IMR-90 (cell line): ENCODE results near the gene PTK6. TPM values are rescaled to one million over a fixed set of nuclear protein-coding genes. Genes with fewer than 3 reads are reported as not detected.

Source experiments
- ATAC-seq: fragments of 200-7000 bp; cut with Tn5 transposase; 2 replicates; pipeline ENCODE4 v1.9.1; 2020; ENCODE audit warnings: low read depth, mild to moderate bottlenecking, moderate library complexity
- BruUV-seq: library from RNA; stranded (reverse); fragments of 400-500 nt; replicated peaks from 2 replicates; lab custom pipeline; 2021; lab: Mats Ljungman, UMichigan
- CTCF ChIA-PET: fragments of 300-600 bp; formaldehyde crosslinking; extraction: SDS; loops from one replicate; lab custom pipeline; 2021; ENCODE audit warnings: antibody characterized with exemption; lab: Yijun Ruan, JAX
- POLR2A ChIA-PET: fragments of 300-600 bp; sonication (Branson Sonifier 250); formaldehyde crosslinking; loops from one replicate; lab custom pipeline; 2022; ENCODE audit warnings: antibody characterized with exemption; ENCODE audit not compliant: unreplicated experiment; lab: Charles Lee
- DNase-seq: peaks from one replicate; pipeline ENCODE4 v3.0.0; 2013
- H2AFZ ChIP-seq: replicated peaks from 2 replicates; pipeline ENCODE3; 2013; ENCODE audit warnings: low read length, mild to moderate bottlenecking; ENCODE audit not compliant: poor library complexity
- H2AK5ac ChIP-seq: 2 replicates; pipeline ENCODE4 v1.6.1; 2013; ENCODE audit warnings: low read depth, low read length, inconsistent platforms
- H2AK9ac ChIP-seq: replicated peaks from 2 replicates; pipeline ENCODE3; 2013; ENCODE audit warnings: mild to moderate bottlenecking, low read depth, low read length, moderate library complexity; ENCODE audit not compliant: poor library complexity
- H2BK120ac ChIP-seq: 2 replicates; pipeline ENCODE4 v1.6.1; 2013; ENCODE audit warnings: low read depth, low read length, inconsistent platforms
- H2BK15ac ChIP-seq: 3 replicates; pipeline ENCODE4 v1.6.1; 2013; ENCODE audit warnings: low read depth, low read length, inconsistent platforms
- H2BK20ac ChIP-seq: 2 replicates; pipeline ENCODE4 v1.6.1; 2013; ENCODE audit warnings: low read depth, mild to moderate bottlenecking, inconsistent platforms, low read length, moderate library complexity
- H2BK5ac ChIP-seq: 2 replicates; pipeline ENCODE4 v1.6.1; 2013; ENCODE audit warnings: mild to moderate bottlenecking, low read depth, low read length, inconsistent platforms; ENCODE audit not compliant: poor library complexity, severe bottlenecking
- H3K14ac ChIP-seq: replicated peaks from 2 replicates; pipeline ENCODE4 v1.6.1; 2013; ENCODE audit warnings: low read depth, low read length, inconsistent platforms
- H3K18ac ChIP-seq: 2 replicates; pipeline ENCODE4 v1.6.1; 2013; ENCODE audit warnings: low read depth, low read length, control low read depth
- H3K23ac ChIP-seq: 2 replicates; pipeline ENCODE4 v1.6.1; 2013; ENCODE audit warnings: low read depth, low read length, inconsistent platforms
- H3K27ac ChIP-seq: 2 replicates; pipeline ENCODE4 v1.5.1; 2013; ENCODE audit warnings: mild to moderate bottlenecking, control low read depth, low read length; ENCODE audit not compliant: insufficient read depth
- H3K27me3 ChIP-seq: 2 replicates; pipeline ENCODE4 v1.6.1; 2013; ENCODE audit warnings: low read length; ENCODE audit not compliant: control insufficient read depth, insufficient read depth
- H3K36me3 ChIP-seq: 2 replicates; pipeline ENCODE4 v1.6.1; 2013; ENCODE audit warnings: low read length, mixed read lengths; ENCODE audit not compliant: control insufficient read depth, insufficient read depth
- H3K4ac ChIP-seq: 2 replicates; pipeline ENCODE4 v1.6.1; 2013; ENCODE audit warnings: low read depth, low read length, inconsistent platforms
- H3K4me1 ChIP-seq: 2 replicates; pipeline ENCODE4 v1.6.1; 2013; ENCODE audit warnings: low read length, mixed read lengths; ENCODE audit not compliant: control insufficient read depth, insufficient read depth
- H3K4me2 ChIP-seq: 2 replicates; pipeline ENCODE4 v1.6.1; 2013; ENCODE audit warnings: low read depth, mild to moderate bottlenecking, control low read depth, low read length, moderate library complexity
- H3K4me3 ChIP-seq: 2 replicates; pipeline ENCODE4 v1.5.1; 2013; ENCODE audit warnings: low read depth, mild to moderate bottlenecking, control low read depth, low read length, moderate library complexity; ENCODE audit not compliant: insufficient read depth
- H3K56ac ChIP-seq: 2 replicates; pipeline ENCODE4 v1.6.1; 2013; ENCODE audit warnings: low read length, inconsistent platforms; ENCODE audit not compliant: insufficient read depth; ENCODE audit errors: extremely low read depth
- H3K79me1 ChIP-seq, 2 experiments: 2 replicates each; pipeline ENCODE4 v1.6.1; 2013; ENCODE audit warnings: low read length in 2 of 2, inconsistent platforms in 1 of 2, low read depth in 1 of 2
- H3K9ac ChIP-seq: 2 replicates; pipeline ENCODE4 v1.6.1; 2013; ENCODE audit warnings: low read depth, low read length, control low read depth
- H3K9me1 ChIP-seq: 2 replicates; pipeline ENCODE4 v1.6.1; 2013; ENCODE audit warnings: low read length, inconsistent platforms; ENCODE audit not compliant: insufficient read depth
- H3K9me3 ChIP-seq: 2 replicates; pipeline ENCODE4 v1.6.1; 2013; ENCODE audit warnings: low read length; ENCODE audit not compliant: control insufficient read depth, insufficient read depth
- H4K20me1 ChIP-seq: 2 replicates; pipeline ENCODE4 v1.6.1; 2013; ENCODE audit warnings: low read length, inconsistent platforms; ENCODE audit not compliant: insufficient read depth
- H4K5ac ChIP-seq: 2 replicates; pipeline ENCODE4 v1.6.1; 2013; ENCODE audit warnings: mild to moderate bottlenecking, low read depth, low read length, control low read depth
- H4K8ac ChIP-seq, 2 experiments: 2 replicates each; pipeline ENCODE4 v1.6.1; 2013; ENCODE audit warnings: low read depth in 2 of 2, low read length in 2 of 2, control low read depth in 1 of 2, inconsistent platforms in 1 of 2
- H4K91ac ChIP-seq: 2 replicates; pipeline ENCODE4 v1.6.1; 2013; ENCODE audit warnings: low read depth, low read length, inconsistent platforms; ENCODE audit not compliant: insufficient read depth
- BHLHE40 ChIP-seq: fragments of 150-350 bp; IDR thresholded peaks from 2 replicates; pipeline ENCODE4 v1.6.1; 2016; ENCODE audit warnings: mild to moderate bottlenecking, low read depth, low read length
- CEBPB ChIP-seq: IDR thresholded peaks from 2 replicates; pipeline ENCODE4 v1.6.1; 2012; ENCODE audit warnings: low read depth, low read length, improper control_type of control experiment
- CHD1 ChIP-seq: IDR thresholded peaks from 2 replicates; pipeline ENCODE4 v1.6.1; 2012; ENCODE audit warnings: low read depth, low read length, improper control_type of control experiment
- FOS ChIP-seq: fragments of 150-350 bp; IDR thresholded peaks from 2 replicates; pipeline ENCODE4 v1.6.1; 2016; ENCODE audit warnings: low read depth, low read length
- MAFK ChIP-seq: IDR thresholded peaks from 2 replicates; pipeline ENCODE4 v1.6.1; 2012; ENCODE audit warnings: low read depth, low read length, improper control_type of control experiment
- MAZ ChIP-seq: IDR thresholded peaks from 2 replicates; pipeline ENCODE4 v1.6.1; 2012; ENCODE audit warnings: low read depth, mild to moderate bottlenecking, low read length, improper control_type of control experiment, moderate library complexity, borderline replicate concordance
- MXI1 ChIP-seq: IDR thresholded peaks from 2 replicates; pipeline ENCODE4 v1.6.1; 2012; ENCODE audit warnings: low read depth, mild to moderate bottlenecking, low read length, moderate library complexity, borderline replicate concordance
- NFE2L2 ChIP-seq: fragments of 150-350 bp; IDR thresholded peaks from 2 replicates; pipeline ENCODE4 v1.6.1; 2016; ENCODE audit warnings: low read depth, mild to moderate bottlenecking, low read length
- POLR2A ChIP-seq: IDR thresholded peaks from 2 replicates; pipeline ENCODE4 v1.6.1; 2012; ENCODE audit warnings: mild to moderate bottlenecking, low read depth, low read length
- RAD21 ChIP-seq: IDR thresholded peaks from 2 replicates; pipeline ENCODE4 v1.6.1; 2012; ENCODE audit warnings: low read length, improper control_type of control experiment
- RCOR1 ChIP-seq: IDR thresholded peaks from 2 replicates; pipeline ENCODE4 v1.6.1; 2012; ENCODE audit warnings: mild to moderate bottlenecking, low read length, improper control_type of control experiment; ENCODE audit not compliant: insufficient replicate concordance
- RFX5 ChIP-seq: IDR thresholded peaks from 2 replicates; pipeline ENCODE4 v1.8.0; 2012; ENCODE audit warnings: low read depth, mild to moderate bottlenecking, low read length, moderate library complexity
- SMC3 ChIP-seq: fragments of 150-350 bp; IDR thresholded peaks from 2 replicates; pipeline ENCODE4 v1.6.1; 2016; ENCODE audit warnings: low read depth, mild to moderate bottlenecking, antibody characterized with exemption, low read length, moderate library complexity
- WGBS, 2 experiments: methylation state at CpG; one replicate each; pipeline versions ENCODE4 v1.1.5 to v1.1.7; 2013; ENCODE audit warnings: missing lambda C conversion rate in 2 of 2; ENCODE audit not compliant: insufficient read length in 1 of 2; ENCODE audit errors: extremely low coverage in 2 of 2; 5-methylcytosine and 5-hydroxymethylcytosine counted together
- dilution Hi-C: fragments of 300-500 bp; cut with HindIII; formaldehyde crosslinking; loops from one replicate; pipeline ENCODE4 v1.14.3; 2018; ENCODE audit warnings: low sequenced_read_pairs; ENCODE audit not compliant: unreplicated experiment
- in situ Hi-C: fragments of 300-500 bp; cut with MboI; formaldehyde crosslinking; loops from 3 replicates; pipeline ENCODE4 v1.14.3; 2019; ENCODE audit warnings: low sequenced_read_pairs, inconsistent platforms, mixed read lengths
- intact Hi-C: fragments of 100-400 bp; cut with micrococcal nuclease; formaldehyde crosslinking; loops from 2 replicates; pipeline ENCODE4 v1.10.0; 2022
- polyA plus RNA-seq, 3 experiments: library from polyadenylated mRNA; depleted of rRNA; stranded (reverse); fragments of >200 nt; gene quantifications; 2 replicates each; pipeline ENCODE4 v1.2.3, GENCODE V29; 2012; ENCODE audit warnings: low replicate concordance in 1 of 3
- total RNA-seq: library from RNA; depleted of rRNA; stranded (reverse); fragments of >200 nt; gene quantifications from 2 replicates; pipeline ENCODE4 v1.2.3, GENCODE V29; 2012
- TF ChIP-seq, protein P1 (sequence below): fragments of 150-350 bp; IDR thresholded peaks from 2 replicates; pipeline ENCODE4 v1.6.1; 2017; ENCODE audit warnings: mild to moderate bottlenecking, antibody characterized with exemption, low read length, low read depth
- TF ChIP-seq, protein P2 (sequence below): conservative IDR thresholded peaks from 2 replicates; pipeline ENCODE4 v1.5.1; 2012; ENCODE audit warnings: mild to moderate bottlenecking, low read depth, low read length, improper control_type of control experiment
- TF ChIP-seq, protein P3 (sequence below): fragments of 150-350 bp; IDR thresholded peaks from 2 replicates; pipeline ENCODE4 v1.6.1; 2016; ENCODE audit warnings: low read depth, mild to moderate bottlenecking, low read length, moderate library complexity, borderline replicate concordance

PTK6 gene
- total and polyA plus RNA-seq, 2 of the 4 experiments (the other 2 are of a cell fraction), result not detected

DNA sequence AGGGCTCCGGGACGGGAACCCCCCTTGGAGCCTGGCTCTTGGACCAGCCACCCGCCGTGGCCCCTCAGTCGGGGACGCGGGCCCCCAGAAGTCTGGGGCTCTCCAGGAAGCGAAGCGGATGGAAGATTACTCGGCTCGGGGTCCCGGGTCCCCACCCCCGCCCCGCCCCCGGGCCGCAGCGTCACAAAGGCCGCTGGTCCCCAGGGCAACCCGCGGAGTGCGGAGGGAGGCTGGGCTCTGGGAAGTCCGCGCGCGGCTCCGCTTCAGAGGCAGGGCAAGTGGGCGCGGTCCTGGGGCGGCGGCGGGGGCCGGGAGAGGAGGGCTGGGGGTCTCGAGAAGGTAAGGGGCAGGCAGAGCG, 16.7 kb upstream of the PTK6 start, which contains the start of gene FNDC11:
FNDC11 (plus strand) TSS at position 227 of the 358 bp plus-strand sequence. CDS start 1,505 bp downstream, outside the sequence.
- Histone ChIP-seq H3K23ac (no peak within 1 kb of the TSS), H3K4me2 (peak within 1 kb of the TSS; percentile 92), H3K4me3 (peak within 1 kb of the TSS; percentile 63), H3K79me1 (no peaks in the 10 kb centered on the region), H3K9me1 (no peaks in the 10 kb centered on the region), H4K91ac (no peak within 1 kb of the TSS), H4K20me1 (no peaks in the 10 kb centered on the region; the same call in 1 of the 2 replicates), H2BK120ac (no peak within 1 kb of the TSS), H4K5ac (no peak within 1 kb of the TSS; the same call in 1 of the 2 replicates), H2AK5ac (peak within 1 kb of the TSS; percentile 28; the same call in 1 of the 2 replicates), H3K27ac (no peak within 1 kb of the TSS), H3K14ac (peak within 1 kb of the TSS; percentile 89), H2BK20ac (no peak within 1 kb of the TSS), H3K4me1 (peaks cover 5% of the 10 kb centered on the region; the same call in 1 of the 2 replicates), H3K18ac (no peak within 1 kb of the TSS; the same call in 1 of the 2 replicates), H3K56ac (no peak within 1 kb of the TSS), H3K9ac (peak within 1 kb of the TSS; percentile 60), H3K4ac (peak within 1 kb of the TSS; percentile 29; the same call in 1 of the 2 replicates), H3K36me3 (peaks cover 2% of the 10 kb centered on the region; the same call in 1 of the 2 replicates), H2BK15ac (no peak within 1 kb of the TSS), H2AK9ac (peak within 1 kb of the TSS; percentile 60), H3K9me3 (no peaks in the 10 kb centered on the region), H3K27me3 (peaks cover 5% of the 10 kb centered on the region; the same call in 1 of the 2 replicates), H4K8ac (peak within 1 kb of the TSS in 1 of 2 experiments; percentile 81; a peak in 1 of 4 replicates), H2BK5ac (no peak within 1 kb of the TSS), H2AFZ (peak within 1 kb of the TSS; percentile 96)
- WGBS, 2 experiments, result 7% methylated on average over 22 of the region's 34 CpGs; no CpG with 5 or more reads in 1 of the 2 experiments
- ChIA-PET CTCF (no interaction called here), POLR2A (no interaction called here)
- TF ChIP-seq MXI1, result no peak
- TF ChIP-seq, protein P1, sequence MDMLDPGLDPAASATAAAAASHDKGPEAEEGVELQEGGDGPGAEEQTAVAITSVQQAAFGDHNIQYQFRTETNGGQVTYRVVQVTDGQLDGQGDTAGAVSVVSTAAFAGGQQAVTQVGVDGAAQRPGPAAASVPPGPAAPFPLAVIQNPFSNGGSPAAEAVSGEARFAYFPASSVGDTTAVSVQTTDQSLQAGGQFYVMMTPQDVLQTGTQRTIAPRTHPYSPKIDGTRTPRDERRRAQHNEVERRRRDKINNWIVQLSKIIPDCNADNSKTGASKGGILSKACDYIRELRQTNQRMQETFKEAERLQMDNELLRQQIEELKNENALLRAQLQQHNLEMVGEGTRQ, result no peak
- TF ChIP-seq RAD21, result no peak
- TF ChIP-seq MAFK, result no peak
- no peak for TF ChIP-seq POLR2A
- TF ChIP-seq BHLHE40, result no peak
- no peak for TF ChIP-seq CEBPB
- TF ChIP-seq, protein P2, sequence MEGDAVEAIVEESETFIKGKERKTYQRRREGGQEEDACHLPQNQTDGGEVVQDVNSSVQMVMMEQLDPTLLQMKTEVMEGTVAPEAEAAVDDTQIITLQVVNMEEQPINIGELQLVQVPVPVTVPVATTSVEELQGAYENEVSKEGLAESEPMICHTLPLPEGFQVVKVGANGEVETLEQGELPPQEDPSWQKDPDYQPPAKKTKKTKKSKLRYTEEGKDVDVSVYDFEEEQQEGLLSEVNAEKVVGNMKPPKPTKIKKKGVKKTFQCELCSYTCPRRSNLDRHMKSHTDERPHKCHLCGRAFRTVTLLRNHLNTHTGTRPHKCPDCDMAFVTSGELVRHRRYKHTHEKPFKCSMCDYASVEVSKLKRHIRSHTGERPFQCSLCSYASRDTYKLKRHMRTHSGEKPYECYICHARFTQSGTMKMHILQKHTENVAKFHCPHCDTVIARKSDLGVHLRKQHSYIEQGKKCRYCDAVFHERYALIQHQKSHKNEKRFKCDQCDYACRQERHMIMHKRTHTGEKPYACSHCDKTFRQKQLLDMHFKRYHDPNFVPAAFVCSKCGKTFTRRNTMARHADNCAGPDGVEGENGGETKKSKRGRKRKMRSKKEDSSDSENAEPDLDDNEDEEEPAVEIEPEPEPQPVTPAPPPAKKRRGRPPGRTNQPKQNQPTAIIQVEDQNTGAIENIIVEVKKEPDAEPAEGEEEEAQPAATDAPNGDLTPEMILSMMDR, result no peak
- TF ChIP-seq, protein P3, sequence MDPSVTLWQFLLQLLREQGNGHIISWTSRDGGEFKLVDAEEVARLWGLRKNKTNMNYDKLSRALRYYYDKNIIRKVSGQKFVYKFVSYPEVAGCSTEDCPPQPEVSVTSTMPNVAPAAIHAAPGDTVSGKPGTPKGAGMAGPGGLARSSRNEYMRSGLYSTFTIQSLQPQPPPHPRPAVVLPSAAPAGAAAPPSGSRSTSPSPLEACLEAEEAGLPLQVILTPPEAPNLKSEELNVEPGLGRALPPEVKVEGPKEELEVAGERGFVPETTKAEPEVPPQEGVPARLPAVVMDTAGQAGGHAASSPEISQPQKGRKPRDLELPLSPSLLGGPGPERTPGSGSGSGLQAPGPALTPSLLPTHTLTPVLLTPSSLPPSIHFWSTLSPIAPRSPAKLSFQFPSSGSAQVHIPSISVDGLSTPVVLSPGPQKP, result no peak
- TF ChIP-seq NFE2L2, result no peak
- TF ChIP-seq CHD1, result no peak
- TF ChIP-seq RFX5, result no peak
- no peak for TF ChIP-seq RCOR1
- no peak for TF ChIP-seq SMC3
- TF ChIP-seq MAZ, result no peak
- TF ChIP-seq FOS, result no peak
- dilution Hi-C loops (no loop called here), intact Hi-C loops (loop anchor here (2.0 kb wide), 1 partner anchor 19 kb away; no protein-coding TSS in a partner anchor), in situ Hi-C loops (no loop called here)
- BruUV-seq, result no TSS peak
- DNase-seq (no peak), ATAC-seq (peak; percentile 60)
